GM18519 (cell line): ENCODE data around the gene SYTL5.
"Not testable (repeated sequence)": the region's sequence is repeated elsewhere in the genome, so short reads cannot be mapped to it uniquely, and the experiment has no call there.

Experiments
- ATAC-seq: cut with Tn5 transposase; IDR thresholded peaks from one replicate; pipeline ENCODE4 v1.9.1; 2021; ENCODE audit warnings: mild to moderate bottlenecking, moderate library complexity; ENCODE audit not compliant: unreplicated experiment, low FRiP score

SYTL5 gene

GRCh38 chrX:38006291-38006690 lies at the start of gene SYTL5:
TSS of gene SYTL5 (plus strand) at chrX:38006553. CDS start at chrX:38033890, 27,337 bp downstream.
- ATAC-seq = no peak

- ATAC-seq = no peak
Observed at GRCh38 chrX:37958525-37959211, 47.7 kb upstream of the SYTL5 start.

GRCh38 chrX:37959212-37960021 lies 46.9 kb upstream of the SYTL5 start:
- ATAC-seq = no peak

DNA sequence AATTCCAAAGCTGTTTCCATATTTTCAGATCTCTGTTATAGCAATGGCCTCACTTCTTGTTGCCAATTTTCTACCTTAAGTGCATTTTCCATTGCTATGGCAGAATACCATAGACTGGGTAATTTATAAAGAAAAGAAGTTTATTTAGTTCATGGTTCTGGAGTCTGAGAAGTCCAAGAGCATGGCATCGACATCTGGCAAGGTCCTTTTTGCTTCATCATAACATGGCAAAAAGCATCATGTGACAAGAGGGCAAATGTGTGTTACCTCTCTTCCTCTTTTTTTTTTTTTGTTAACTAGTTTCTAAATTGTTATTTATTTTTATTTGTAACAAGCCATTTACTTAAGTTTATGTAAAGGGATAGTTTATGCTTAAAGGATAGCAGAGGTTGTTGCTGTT lies 45.2 kb upstream of the SYTL5 start:
- no peak for ATAC-seq

DNA sequence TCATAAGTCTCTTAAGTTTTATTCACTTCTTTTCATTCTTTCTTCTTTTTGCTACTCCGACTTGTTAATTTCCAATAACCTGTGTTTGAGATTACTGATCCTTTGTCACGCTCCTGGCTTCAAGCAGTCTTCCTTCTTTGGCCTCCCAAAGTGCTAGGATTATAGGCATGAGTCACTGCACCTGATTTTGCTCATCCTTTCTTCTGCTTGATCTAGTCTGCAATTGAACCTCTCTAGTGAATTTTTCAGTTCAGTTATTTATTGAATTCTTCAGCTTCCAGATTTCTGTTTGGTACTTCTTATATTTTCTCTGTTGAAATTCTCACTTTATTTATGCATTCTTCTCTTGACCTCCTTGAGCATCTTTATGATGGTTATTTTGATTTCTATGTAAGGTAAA lies 38.6 kb upstream of the SYTL5 start:
- no peak for ATAC-seq

- ATAC-seq = no peak
Observed at GRCh38 chrX:37975421-37975820, 30.9 kb upstream of the SYTL5 start.

GRCh38 chrX:37976153-37976552 lies 30.2 kb upstream of the SYTL5 start:
- no peak for ATAC-seq

GRCh38 chrX:37984880-37985279 lies 21.5 kb upstream of the SYTL5 start:
- no peak for ATAC-seq

GRCh38 chrX:37986893-37987292 lies 19.5 kb upstream of the SYTL5 start:
- ATAC-seq = no peak

- ATAC-seq = no peak
Observed at GRCh38 chrX:37989304-37989703, 17.0 kb upstream of the SYTL5 start.

DNA sequence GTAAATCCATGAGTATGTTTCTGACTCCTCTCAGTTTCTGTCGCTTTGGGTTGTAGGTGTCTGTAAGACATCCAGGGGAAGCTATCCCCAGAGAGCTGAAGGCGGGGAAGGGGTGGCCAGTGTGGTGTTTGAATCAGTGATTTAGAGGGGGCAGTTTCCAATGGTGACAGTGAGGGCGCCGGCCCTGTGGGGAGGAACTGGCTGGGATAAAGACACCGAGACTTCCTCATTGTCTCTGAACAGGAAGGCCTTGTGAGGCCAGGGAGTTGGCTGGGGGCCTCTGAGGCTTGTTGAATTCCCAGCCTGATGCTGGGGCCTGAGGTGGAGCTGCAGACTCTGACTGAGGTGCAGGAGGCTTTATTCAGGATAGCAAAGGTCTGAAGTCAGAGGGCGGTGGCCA lies 15.1 kb upstream of the SYTL5 start:
- ATAC-seq = not testable (repeated sequence)

DNA sequence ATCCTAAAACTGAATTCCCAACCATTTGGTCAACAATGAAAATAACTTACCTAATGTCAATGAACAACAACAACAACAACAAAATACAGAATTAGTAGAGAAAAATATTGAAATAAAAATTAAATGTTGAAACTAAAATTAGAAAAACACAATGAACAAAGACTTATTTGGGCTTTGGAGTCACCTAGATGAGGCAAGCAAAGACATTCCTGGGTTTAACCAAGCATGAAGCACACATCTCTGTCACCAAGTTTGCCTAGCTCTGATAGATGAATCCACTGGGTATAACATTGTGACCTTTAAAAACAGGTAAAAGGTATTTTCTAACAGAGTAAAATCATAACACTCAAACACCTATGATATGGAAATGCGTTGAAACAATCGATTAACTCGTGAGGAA lies 13.2 kb upstream of the SYTL5 start:
- no peak for ATAC-seq

DNA sequence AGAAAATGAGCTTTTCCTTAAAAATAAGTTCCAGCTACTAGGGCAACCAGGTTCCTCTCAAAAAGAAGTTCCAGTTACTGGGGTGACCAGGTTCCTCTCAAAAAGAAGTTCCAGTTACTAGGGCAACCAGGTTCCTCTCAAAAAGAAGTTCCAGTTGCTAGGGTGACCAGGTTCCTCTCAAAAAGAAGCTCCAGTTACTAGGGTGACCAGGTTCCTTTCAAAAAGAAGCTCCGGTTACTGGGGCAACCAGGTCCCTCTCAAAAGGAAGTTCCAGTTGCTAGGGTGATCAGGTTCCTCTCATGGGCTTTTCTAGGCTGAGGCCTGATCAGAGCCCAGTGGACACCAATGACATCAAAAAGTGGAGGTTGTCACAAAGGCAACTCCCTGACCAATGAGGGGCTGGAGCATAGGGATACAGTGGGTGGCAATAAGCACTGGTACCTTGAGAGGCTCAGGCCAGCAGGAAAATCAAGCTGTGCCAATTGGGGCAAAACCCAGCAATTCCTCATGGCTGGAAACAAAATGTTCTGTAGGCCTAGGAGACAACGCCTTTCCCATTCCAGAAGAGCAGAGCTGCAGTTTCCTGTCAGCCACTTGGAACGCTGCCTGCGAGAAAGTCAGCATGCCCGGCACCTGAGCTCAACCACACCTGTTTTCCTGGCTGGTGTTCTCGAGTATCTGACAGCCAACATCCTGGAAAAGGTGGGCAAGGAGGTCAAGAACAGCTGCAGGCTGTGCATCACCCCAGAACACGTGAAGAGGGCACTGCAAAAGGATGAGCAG lies 12.3 kb upstream of the SYTL5 start:
- no peak for ATAC-seq

- no peak for ATAC-seq
Observed at GRCh38 chrX:37995428-37995827, 10.9 kb upstream of the SYTL5 start.

- ATAC-seq = no peak
Observed at GRCh38 chrX:37997096-37997495, 9.3 kb upstream of the SYTL5 start.

DNA sequence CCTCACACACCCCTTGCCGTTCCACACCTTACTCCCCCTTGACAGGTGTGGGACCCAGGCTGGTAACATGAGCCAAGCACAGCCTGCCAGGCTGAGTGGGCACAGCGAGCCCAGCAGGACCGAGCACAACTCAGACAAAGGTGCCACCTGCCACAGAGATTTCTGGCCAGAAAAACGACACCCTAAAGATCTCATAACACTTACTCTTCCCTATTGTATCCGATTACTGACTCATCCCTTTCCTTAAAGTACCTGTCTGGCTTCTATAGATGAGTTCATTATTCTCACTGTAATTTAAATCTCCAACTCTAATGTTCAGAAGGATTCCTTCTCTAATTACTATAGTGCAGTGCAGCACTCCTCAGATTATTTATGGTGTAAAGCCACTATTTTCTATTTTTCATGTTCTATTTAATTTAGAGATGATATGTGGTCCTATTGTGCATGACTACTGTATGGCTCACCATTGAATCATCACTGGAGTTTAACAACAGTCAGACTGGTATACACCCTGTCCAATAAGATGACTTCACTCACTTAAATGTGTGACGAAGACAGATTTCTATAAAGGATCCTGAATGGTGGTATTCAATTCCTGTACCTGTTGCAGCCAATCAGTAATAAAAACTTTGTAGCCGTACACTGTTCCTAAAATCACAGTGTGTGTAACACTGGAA lies 7.6 kb upstream of the SYTL5 start:
- ATAC-seq = no peak

DNA sequence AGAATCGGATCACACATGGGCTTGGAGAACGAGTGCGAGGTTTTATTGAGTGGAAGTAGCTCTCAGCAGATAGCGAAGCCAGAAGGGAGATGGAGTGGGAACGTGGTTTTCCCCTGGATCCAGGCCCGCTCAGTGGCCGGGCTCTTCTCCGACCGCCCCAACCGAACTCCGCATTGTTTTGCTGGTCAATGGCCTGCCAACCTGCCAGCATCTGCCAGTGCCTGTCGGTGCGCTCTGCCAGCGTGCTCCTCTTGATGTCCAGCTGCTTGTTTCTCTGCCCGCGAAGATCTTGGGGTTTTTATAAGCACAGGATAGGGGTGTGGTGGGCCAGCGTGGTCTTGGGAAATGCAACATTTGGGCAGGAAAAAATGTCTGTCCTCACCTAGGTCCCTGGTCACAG lies 5.6 kb upstream of the SYTL5 start:
- no peak for ATAC-seq

- no peak for ATAC-seq
Observed at GRCh38 chrX:38004046-38004445, 2.3 kb upstream of the SYTL5 start.

- no peak for ATAC-seq
Observed at GRCh38 chrX:38006778-38007177, 425 bp downstream of the SYTL5 start.

DNA sequence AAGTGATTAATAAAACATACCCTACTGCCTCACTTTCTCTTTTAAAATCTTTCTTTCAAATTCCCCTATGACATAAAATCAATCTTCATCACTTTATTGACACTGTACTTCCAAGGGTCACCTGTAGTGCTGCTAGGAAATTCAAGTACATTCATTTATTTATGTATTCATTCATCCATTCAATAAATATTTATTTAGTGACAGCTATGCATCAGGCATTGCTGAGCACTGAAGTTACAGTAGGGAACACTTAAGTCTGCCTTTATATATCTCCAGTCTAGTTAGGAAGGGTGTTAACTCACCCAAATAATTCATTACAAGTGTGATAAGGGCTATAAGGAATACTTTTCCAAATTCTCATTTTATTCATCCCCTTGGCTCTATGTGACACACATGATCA lies 2.3 kb downstream of the SYTL5 start:
- no peak for ATAC-seq

DNA sequence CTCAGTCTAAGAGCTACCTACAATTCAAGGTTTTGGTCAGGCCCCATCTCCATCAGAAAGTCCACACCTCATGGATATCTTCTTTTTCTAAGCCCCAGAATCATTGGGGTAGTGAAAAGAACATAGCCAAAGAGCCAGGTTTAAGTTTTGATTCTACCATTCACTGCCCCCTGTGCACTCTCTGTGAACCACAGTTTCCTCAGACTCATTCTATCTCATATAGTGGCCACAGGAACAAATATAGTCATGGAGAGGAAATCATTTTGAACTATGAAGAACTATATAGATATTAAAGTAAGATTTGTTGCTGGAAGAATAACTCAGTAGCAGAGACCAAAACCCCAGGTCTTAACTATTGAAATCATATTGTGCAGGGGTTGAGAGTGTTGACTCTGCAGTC lies 3.3 kb downstream of the SYTL5 start:
- no peak for ATAC-seq
